B cell (primary cell): ENCODE results near the gene EFHC2.

ENCODE experiments used
- EZH2 ChIP-seq: IDR thresholded peaks from 2 replicates; pipeline ENCODE4 v1.6.1; 2012; ENCODE audit warnings: borderline replicate concordance, low read depth, mild to moderate bottlenecking, moderate library complexity, low read length; ENCODE audit not compliant: insufficient read depth, poor library complexity, severe bottlenecking
- TF ChIP-seq, protein P1 (sequence below): fragments of 200-600 bp; IDR thresholded peaks from one replicate; pipeline ENCODE4 v1.8.0; 2022; ENCODE audit warnings: antibody characterized with exemption, mild to moderate bottlenecking

DNA sequence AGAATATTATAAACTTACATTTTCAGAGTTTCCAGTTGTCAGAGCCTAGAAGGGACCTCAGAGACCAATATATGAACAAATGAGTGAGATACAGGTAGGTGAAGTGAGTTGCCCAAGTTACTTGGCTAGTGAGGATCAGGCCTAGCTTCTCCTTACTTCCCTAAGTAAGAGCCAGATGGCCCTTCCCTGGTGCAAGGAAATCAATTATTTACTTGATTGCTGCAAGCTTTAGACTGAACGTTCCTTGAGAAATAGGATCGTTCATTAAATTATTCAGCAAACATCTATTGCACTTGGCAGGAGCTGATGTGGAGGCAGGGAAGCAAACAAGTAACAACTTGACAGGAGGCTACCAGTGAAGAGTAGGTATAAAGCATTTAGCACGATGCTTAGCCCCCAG, 117.8 kb downstream of the EFHC2 start:
- TF ChIP-seq, protein P1, sequence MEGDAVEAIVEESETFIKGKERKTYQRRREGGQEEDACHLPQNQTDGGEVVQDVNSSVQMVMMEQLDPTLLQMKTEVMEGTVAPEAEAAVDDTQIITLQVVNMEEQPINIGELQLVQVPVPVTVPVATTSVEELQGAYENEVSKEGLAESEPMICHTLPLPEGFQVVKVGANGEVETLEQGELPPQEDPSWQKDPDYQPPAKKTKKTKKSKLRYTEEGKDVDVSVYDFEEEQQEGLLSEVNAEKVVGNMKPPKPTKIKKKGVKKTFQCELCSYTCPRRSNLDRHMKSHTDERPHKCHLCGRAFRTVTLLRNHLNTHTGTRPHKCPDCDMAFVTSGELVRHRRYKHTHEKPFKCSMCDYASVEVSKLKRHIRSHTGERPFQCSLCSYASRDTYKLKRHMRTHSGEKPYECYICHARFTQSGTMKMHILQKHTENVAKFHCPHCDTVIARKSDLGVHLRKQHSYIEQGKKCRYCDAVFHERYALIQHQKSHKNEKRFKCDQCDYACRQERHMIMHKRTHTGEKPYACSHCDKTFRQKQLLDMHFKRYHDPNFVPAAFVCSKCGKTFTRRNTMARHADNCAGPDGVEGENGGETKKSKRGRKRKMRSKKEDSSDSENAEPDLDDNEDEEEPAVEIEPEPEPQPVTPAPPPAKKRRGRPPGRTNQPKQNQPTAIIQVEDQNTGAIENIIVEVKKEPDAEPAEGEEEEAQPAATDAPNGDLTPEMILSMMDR: no peak
- TF ChIP-seq EZH2: no peak
